Nephron progenitor cell (in vitro differentiated cells): ENCODE data around the gene ATN1.

Source experiments
- DNase-seq: peaks from one replicate; pipeline ENCODE4 v3.0.0; 2021
- H3K27ac Mint-ChIP-seq: 2 replicates; pipeline ENCODE4 v1.8.0; 2021; ENCODE audit warnings: mild to moderate bottlenecking, moderate library complexity, mixed read lengths
- H3K27me3 Mint-ChIP-seq: 2 replicates; pipeline ENCODE4 v1.8.0; 2021; ENCODE audit warnings: mild to moderate bottlenecking, low read depth, mixed read lengths; ENCODE audit not compliant: poor library complexity
- H3K36me3 Mint-ChIP-seq: 2 replicates; pipeline ENCODE4 v1.8.0; 2021; ENCODE audit warnings: low read depth, mixed read lengths
- H3K4me1 Mint-ChIP-seq: 2 replicates; pipeline ENCODE4 v1.8.0; 2021; ENCODE audit warnings: mixed read lengths
- H3K4me3 Mint-ChIP-seq: 2 replicates; pipeline ENCODE4 v1.8.0; 2021; ENCODE audit warnings: mild to moderate bottlenecking, moderate library complexity, mixed read lengths
- H3K9me3 Mint-ChIP-seq: 2 replicates; pipeline ENCODE4 v1.8.0; 2021; ENCODE audit warnings: mild to moderate bottlenecking, moderate library complexity, mixed read lengths
- CTCF ChIP-seq: fragments of 200-600 bp; sonication (generic); IDR thresholded peaks from 2 replicates; pipeline ENCODE4 v1.5.0; 2021; ENCODE audit warnings: antibody characterized with exemption

The ATN1 gene

GRCh38 chr12:6961695-6962284 is 34.0 kb downstream of the ATN1 start:
- H3K4me3 Mint-ChIP-seq = peak overlapping the region; percentile 77
- peak; percentile 66 for DNase-seq
- peaks cover 55% of the 10 kb centered on the region for H3K4me1 Mint-ChIP-seq
- peak overlapping the region; percentile 98 for H3K27ac Mint-ChIP-seq
- H3K9me3 Mint-ChIP-seq = no peaks in the 10 kb centered on the region
- TF ChIP-seq CTCF = peak; percentile 52
- H3K27me3 Mint-ChIP-seq = peaks cover 2% of the 10 kb centered on the region
- H3K36me3 Mint-ChIP-seq = peaks cover 17% of the 10 kb centered on the region

DNA sequence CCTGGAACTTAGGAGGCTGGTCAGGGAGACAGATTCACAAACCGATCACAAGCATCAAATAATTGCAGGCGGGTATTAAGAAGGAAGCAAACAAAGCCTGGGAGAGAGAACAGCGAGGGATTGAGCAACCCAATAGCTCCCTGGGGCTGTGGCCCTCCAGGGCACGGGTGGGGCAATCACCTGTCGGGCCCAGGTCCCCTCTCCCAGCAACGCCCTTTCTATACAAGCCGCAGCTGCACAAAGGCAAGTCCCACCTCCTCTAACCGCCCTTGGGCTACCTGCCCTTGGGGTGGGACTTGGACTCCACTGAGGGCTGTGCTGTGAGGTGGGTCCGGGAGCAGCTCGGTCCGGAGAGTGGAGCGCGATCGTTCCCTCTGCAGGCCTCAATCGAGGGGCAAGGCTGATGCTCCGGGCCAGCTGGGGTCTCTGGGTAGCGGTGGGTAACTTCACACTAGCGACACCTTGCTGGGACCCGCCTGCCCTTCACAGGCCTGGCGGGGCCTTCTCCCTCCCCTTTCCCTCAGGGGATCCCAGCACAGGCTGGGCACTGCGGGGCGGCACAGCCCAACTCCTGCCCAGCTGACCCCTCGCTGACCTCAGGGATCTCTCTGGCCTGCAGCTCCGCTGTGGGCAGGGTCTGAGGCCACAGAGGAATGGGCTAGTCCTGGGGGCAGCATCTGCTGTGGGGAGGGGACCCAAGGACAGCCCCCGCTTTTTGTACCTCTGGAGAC is 34.7 kb downstream of the ATN1 start:
- H3K4me3 Mint-ChIP-seq = peak overlapping the region; percentile 77

DNA sequence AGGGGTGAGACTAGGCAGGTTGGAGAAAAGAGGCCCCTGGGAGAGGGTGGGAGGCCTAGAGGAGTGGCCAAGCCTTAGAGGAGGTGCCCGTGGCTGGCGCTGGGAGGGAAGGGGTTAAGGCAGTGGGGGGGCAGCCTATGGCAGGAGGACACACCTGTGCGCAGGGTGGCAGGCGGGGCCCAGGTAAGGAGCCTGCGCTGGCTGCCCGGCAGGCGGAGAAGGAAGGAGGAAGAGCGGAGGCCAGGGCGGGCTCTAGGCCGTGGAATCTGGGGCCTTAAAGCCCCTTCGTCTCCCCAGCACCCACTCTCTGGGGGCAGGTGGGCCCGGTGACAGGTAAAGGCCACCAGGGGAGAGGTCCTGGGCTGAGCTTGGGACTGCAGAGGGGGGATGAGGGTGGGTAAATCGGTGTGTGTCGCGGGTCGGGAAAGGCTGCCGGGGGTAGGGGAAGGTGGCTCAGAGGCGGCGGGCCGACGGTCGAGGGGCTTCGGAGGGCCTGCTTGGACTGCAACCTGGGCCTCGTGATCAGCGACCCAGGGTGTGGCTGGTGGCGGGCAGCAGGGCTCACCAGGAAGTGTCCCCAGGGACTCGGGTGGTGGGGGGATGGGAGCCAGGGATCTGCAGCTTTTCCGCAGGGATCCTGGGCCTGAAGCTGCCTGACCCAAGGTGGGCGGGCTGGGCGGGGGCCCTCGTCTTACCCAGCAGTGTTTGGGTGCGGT is 35.4 kb downstream of the ATN1 start:
- Mint-ChIP-seq H3K36me3 (peaks cover 28% of the 10 kb centered on the region), H3K27me3 (no peaks in the 10 kb centered on the region), H3K4me3 (no peak overlapping the region), H3K27ac (no peak overlapping the region), H3K9me3 (no peaks in the 10 kb centered on the region), H3K4me1 (peaks cover 49% of the 10 kb centered on the region)
- DNase-seq = no peak
- TF ChIP-seq CTCF = no peak

More for the DNA sequence above, 34.7 kb downstream of the ATN1 start:
- no peak for DNase-seq
- H3K9me3 Mint-ChIP-seq = no peaks in the 10 kb centered on the region
- peaks cover 2% of the 10 kb centered on the region for H3K27me3 Mint-ChIP-seq
- peak overlapping the region; percentile 98 for H3K27ac Mint-ChIP-seq
- peaks cover 21% of the 10 kb centered on the region for H3K36me3 Mint-ChIP-seq
- H3K4me1 Mint-ChIP-seq = peaks cover 49% of the 10 kb centered on the region
- TF ChIP-seq CTCF = no peak

GRCh38 chr12:6963791-6964413 is 36.1 kb downstream of the ATN1 start:
- Mint-ChIP-seq H3K9me3 (no peaks in the 10 kb centered on the region), H3K36me3 (peaks cover 35% of the 10 kb centered on the region), H3K4me1 (peaks cover 48% of the 10 kb centered on the region), H3K27ac (no peak overlapping the region), H3K4me3 (no peak overlapping the region), H3K27me3 (no peaks in the 10 kb centered on the region)
- no peak for DNase-seq
- TF ChIP-seq CTCF = no peak

GRCh38 chr12:6964605-6965025 is 36.9 kb downstream of the ATN1 start:
- DNase-seq = no peak
- peaks cover 48% of the 10 kb centered on the region for H3K4me1 Mint-ChIP-seq
- H3K4me3 Mint-ChIP-seq = no peak overlapping the region
- peaks cover 39% of the 10 kb centered on the region for H3K36me3 Mint-ChIP-seq
- no peaks in the 10 kb centered on the region for H3K9me3 Mint-ChIP-seq
- H3K27ac Mint-ChIP-seq = peak overlapping the region; percentile 85
- H3K27me3 Mint-ChIP-seq = no peaks in the 10 kb centered on the region
- no peak for TF ChIP-seq CTCF
